Stimulated activated CD8-positive, alpha-beta memory T cell treated with anti-CD3 and anti-CD28 coated beads, Interleukin-4, amount 100 ng/mL, for 24 hours (primary cell): ENCODE data around the gene PPA2.

ENCODE experiments used
- DNase-seq: peaks from one replicate; pipeline ENCODE4 v3.0.0-alpha.2; 2020; ENCODE audit warnings: low read depth

PPA2 gene

DNA sequence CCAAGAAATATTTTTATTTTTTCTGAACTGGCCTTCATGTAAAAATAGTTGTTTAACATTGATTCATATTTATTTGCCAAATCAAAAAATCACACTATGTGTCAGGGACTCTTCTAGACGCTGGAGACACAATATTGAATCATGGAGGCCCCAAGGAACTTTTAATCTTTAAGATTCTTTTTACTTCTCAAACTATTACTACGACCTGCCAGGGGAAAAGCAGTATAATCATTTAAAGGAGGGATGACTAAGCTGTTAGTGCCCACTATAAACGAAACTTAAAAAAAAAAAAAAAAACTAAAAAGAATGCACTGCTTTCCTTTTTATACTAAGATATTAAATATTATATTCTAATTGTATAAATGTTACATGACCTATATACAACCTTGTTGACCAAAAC is 84.7 kb downstream of the PPA2 start:
- no peak for DNase-seq

DNA sequence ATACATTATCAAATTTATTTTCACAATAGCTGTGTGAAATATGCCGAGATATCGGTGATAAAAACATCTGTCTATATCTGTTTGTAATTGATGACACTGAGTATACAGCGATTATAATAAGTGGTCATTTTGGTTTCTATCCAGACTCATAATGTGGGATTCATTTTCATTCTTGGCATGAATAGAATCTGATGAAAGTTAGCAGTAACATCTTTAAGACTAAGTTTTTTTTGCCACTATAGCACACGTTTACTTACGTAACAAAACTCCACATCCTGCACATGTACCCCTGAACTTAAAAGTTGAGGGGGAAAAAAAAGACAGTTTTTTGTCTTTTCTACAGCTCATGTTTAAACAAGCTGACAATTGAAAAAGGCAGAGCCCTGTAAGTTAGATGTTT is 86.4 kb downstream of the PPA2 start:
- no peak for DNase-seq

GRCh38 chr4:105386012-105386411 is 87.8 kb downstream of the PPA2 start:
- no peak for DNase-seq

GRCh38 chr4:105374071-105374470 is 99.8 kb downstream of the PPA2 start:
- no peak for DNase-seq

GRCh38 chr4:105373324-105373723 is 100.5 kb downstream of the PPA2 start:
- no peak for DNase-seq

DNA sequence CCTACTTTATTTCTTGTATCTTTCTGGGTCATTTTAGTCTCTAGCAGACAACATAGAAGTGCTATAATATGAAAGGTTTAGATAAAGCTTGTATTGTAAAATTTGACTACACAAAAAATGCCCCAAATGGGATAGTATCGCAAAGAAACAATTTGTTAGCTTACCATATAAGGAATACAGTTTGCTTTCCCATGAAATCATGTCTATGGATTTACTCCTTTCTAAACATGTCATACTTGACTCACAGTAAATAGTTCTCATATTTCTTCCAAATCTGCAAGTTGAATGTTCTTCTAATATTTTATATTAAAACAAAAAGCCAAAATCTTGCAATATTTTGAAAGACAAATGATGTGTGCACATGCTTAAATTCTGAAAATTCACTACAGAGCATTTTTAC is 103.9 kb downstream of the PPA2 start:
- no peak for DNase-seq

DNA sequence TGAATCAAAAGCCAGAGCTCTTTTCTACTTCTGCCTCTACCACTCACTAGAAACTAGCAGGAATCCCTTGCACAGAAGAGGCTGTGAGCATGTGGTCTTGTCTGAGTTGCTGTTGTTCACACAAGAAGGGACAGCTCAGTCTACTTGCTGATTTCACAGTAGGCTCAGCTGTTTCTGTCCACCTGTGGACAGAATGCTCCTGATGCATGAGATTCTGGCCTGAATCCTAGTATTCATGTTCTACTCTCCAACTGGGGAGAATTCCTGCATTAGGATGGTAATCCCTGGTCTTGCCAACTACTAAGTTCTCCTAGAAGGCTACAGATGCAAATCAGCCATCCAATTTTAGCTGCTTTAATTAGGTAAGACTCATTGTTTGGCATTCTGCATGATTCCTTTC is 112.8 kb downstream of the PPA2 start:
- no peak for DNase-seq

- DNase-seq, result no peak
These were observed 116.4 kb downstream of the PPA2 start for GRCh38 chr4:105357258-105357980.

DNA sequence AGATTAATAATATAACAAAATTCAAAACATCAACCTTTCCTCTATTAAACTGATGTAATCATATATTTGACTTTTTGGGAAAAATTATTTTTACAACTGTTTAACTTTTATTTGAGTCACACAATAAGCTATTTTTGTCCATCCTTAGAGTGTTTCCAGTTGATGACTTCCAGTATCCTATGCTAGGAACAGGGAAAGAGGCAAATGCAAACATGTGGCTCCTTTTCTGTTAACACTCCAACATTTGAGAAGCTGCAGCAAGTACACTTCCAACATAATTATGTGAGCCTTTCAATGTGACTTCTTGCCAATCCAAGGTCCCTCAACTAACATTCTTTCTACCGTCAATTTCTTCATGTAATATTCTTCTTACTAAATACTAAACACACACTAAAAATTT is 117.7 kb downstream of the PPA2 start:
- no peak for DNase-seq

DNA sequence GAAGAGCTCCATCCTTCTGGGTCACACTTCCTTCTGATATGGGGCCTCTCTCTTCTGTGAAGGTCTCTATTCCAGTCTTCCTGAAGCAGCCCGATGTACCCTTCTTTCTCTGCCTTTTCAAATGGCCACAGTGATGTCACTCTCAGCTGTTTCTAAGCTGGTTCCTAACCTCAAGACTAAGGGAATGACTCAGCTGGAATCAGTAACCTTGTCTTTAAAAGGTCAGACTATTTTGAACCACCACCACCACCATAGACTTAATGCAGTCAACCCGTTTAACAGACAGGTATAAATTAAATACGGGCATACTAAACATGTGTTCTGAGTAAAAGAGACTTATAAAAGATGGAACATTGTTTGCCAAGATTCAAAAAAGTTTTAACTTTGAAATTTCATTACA is 121.0 kb downstream of the PPA2 start:
- no peak for DNase-seq

DNA sequence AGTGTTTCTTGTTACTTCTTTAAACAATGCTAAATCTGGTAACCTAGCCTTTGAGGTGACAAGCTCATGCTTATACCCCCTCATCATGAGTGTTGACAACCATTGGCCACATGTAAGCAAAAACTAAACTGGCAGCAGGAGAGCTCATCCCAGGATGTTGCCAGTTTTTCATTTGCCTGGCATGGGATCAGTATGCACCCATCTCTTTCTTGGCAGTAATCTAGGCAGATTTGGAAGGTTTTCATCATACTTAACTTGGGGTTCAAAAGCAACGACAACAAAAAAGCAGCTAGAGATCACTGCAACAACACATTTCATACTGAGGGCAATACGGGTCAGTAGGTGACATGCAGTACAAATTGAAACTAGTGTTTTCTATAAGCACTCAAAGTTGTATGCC is 122.0 kb downstream of the PPA2 start:
- no peak for DNase-seq

- no peak for DNase-seq
These were observed 122.9 kb downstream of the PPA2 start for GRCh38 chr4:105350859-105351490.

DNA sequence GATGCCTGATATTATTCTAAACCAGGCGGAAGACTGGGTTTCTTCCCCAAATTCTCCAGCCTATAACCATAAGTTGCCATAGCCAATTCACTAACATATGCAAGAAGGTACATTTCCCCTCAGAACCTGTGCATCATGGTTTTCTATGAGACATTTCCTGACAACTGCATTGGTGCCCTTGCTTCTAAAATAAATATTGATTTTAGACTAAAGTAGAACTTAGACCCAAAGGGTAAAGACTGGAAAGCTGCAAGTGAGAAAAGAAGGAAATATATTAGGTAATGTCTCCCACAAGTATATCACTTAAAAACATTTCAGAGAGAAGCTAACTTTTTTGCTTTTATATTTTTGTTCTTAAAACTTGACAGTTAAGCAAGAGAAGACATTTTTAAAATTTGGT is 125.1 kb downstream of the PPA2 start:
- DNase-seq, result no peak

DNA sequence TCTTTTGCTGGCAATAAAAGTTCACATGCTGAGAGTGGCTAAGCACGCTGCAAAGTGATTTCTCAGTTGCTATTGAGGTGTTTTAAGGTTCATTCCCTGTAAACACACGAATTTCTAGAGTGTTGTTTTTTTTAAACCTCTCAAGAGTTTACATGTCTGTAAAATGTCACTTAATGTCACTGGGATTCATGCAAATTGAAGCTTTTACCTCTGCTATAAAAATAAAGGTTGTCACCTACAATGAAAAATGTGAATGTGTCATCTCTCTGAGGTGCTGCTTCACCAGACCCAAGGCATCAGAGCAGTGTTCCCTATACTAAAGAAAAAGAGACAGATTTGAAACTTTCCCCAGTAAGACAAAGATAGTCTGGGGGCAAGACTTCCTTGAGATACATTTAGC is 127.0 kb downstream of the PPA2 start:
- no peak for DNase-seq

- DNase-seq, result no peak
These were observed 128.0 kb downstream of the PPA2 start for GRCh38 chr4:105345838-105346237.

GRCh38 chr4:105345358-105345757 is 128.5 kb downstream of the PPA2 start:
- DNase-seq, result no peak

DNA sequence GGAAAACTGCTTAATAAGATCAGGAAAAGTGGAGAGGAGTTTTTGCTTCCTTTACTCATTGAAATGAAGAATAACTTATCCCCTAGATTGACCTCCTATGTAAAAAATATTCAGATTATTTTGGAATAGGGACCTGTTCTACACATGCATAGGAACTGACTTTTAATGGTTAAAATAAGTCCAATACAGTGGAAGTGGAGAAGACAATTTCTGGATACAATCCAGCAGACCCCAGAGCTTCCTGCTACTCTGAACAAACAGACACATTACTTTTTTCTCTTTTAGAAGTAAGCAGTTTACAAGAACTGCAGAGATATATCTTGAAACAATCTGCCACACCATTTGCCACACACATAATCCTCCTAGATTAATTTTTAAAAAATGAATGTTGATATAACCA is 129.7 kb downstream of the PPA2 start:
- no peak for DNase-seq

DNA sequence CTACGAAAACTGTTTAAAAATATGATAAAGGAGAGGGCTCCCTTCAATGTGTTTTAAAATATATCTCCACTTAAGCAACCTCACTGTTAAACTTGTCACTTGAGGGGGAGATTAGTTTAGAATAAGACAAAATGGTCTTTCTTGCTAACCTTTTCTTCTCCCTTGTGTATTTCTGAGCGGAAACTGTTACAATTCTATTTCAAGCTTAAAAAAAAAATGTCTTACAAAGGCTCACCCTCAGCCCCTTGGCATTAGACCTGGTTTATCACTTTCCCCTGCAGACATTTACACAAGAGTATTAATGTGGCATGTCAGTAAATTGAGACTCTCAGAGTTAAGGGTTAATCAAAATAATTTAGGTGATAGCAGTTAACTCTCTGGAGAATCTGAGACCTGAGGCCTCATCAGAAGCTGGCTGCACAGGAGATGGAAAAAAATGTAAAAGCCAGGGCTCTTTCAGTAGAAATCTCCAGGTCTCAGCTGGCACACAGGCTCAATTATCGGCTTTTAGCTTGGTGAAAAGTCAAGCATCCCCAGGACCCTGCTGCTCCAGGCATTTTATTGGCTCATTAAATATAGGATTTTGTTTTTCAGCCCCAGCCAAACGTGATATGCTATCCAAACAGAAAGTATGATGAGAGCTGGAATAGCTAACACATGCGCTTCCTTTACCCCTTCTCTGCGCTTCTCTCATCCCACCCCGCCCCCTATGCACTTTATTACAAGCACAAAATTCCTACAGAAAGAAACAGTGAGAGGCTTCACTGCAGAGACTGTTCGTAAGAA is 130.5 kb downstream of the PPA2 start:
- no peak for DNase-seq

DNA sequence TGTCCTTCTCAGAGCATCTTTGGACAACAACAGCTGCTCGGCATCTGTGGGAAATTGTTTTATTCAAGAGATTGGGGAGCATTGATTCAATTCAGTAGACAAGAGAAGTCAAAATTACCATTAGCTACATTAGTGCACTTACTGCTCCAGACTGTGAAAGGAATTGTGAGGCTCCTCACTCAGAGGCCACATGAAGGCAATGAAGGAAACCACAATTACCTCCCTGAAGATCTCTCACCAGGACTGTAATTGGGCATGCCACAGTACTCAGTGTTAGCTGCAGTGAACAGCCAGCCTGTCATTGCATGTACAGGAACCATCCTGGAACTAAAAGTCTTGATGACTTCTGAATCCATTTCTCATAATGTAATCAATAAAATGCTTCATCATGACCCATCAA is 144.8 kb downstream of the PPA2 start:
- no peak for DNase-seq

- no peak for DNase-seq
These were observed 145.9 kb downstream of the PPA2 start for GRCh38 chr4:105327956-105328355.

DNA sequence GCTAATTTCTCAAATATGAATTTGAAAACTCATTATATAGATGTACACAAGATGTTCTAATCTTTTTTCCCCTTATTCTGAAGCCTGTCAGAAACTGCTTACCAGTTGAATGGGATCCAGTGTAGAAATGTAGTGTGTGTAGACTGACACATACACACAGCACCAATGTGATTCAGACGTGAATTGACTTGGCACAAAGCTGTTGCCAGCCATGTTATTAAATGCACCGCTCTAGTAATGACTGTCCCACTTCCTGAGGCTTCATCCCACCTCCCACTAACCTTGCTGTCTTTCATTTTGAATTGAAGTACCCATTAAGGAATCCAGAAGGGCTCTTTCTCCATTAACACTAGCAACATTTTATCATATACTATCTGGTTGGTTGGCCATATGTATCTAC is 146.6 kb downstream of the PPA2 start:
- no peak for DNase-seq
